C4-2B (cell line): ENCODE results near the gene LPAR2.
"Not testable (repeated sequence)": the region's sequence is repeated elsewhere in the genome, so short reads cannot be mapped to it uniquely, and the experiment has no call there.

Experiments used
- ZFX ChIP-seq: fragments of 450-650 bp; IDR thresholded peaks from 2 replicates; pipeline ENCODE4 v1.6.1; 2017
- TF ChIP-seq, protein P1 (sequence below): fragments of 450-650 bp; conservative IDR thresholded peaks from 2 replicates; pipeline ENCODE4 v1.5.1; 2017; ENCODE audit warnings: mild to moderate bottlenecking

DNA sequence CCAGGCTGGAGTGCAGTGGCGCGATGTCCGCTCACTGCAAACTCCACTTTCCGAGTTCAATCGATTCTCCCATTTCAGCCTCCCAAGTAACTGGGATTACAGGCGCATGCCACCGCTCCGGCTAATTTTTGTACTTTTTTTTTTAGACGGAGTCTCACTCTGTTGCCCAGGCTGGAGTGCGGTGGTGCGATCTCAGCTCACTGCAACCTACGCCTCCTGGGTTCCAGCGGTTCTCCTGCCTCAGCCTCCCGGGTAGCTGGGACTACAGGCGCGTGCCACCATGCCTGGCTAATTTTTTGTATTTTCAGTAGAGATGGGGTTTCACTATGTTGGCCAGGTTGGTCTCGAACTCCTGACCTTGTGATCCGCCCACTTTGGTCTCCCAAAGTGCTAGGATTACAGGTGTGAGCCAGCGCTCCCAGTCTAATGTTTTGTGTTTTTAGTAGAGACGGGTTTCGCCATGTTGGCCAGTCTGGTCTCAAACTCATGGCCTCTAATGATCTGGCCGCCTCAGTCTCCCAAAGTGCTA lies 37.5 kb upstream of the LPAR2 start:
- TF ChIP-seq, protein P1, sequence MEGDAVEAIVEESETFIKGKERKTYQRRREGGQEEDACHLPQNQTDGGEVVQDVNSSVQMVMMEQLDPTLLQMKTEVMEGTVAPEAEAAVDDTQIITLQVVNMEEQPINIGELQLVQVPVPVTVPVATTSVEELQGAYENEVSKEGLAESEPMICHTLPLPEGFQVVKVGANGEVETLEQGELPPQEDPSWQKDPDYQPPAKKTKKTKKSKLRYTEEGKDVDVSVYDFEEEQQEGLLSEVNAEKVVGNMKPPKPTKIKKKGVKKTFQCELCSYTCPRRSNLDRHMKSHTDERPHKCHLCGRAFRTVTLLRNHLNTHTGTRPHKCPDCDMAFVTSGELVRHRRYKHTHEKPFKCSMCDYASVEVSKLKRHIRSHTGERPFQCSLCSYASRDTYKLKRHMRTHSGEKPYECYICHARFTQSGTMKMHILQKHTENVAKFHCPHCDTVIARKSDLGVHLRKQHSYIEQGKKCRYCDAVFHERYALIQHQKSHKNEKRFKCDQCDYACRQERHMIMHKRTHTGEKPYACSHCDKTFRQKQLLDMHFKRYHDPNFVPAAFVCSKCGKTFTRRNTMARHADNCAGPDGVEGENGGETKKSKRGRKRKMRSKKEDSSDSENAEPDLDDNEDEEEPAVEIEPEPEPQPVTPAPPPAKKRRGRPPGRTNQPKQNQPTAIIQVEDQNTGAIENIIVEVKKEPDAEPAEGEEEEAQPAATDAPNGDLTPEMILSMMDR = not testable (repeated sequence)
- TF ChIP-seq ZFX = not testable (repeated sequence)
